ENCODE data around the gene KDM3B. TPM values are rescaled to one million over a fixed set of nuclear protein-coding genes. Genes with fewer than 3 reads are reported as not detected.
"Not testable (repeated sequence)": the region's sequence is repeated elsewhere in the genome, so short reads cannot be mapped to it uniquely, and the experiment has no call there.

Gene KDM3B
- total RNA-seq, 1 donor from 2014 or later, result 16.3 TPM

- peak; percentile 75 for ATAC-seq
- DNase-seq (ENCODE audit: low spot score), result peak; percentile 98
Measured at GRCh38 chr5:138464388-138465260, 112.1 kb downstream of the KDM3B start.

- ATAC-seq (peak; percentile 67), DNase-seq (ENCODE audit: low spot score) (peak; percentile 96)
Measured at GRCh38 chr5:138465261-138466124, 113.0 kb downstream of the KDM3B start, which contains the start of gene EGR1. EGR1 (plus strand) TSS chr5:138465479; CDS start chr5:138465762, 283 bp downstream.

- ATAC-seq (peak; percentile 30), DNase-seq (ENCODE audit: low spot score) (peak; percentile 88)
Measured at GRCh38 chr5:138466125-138466899, 113.8 kb downstream of the KDM3B start.

GRCh38 chr5:138466900-138467710 is 114.6 kb downstream of the KDM3B start:
- DNase-seq (ENCODE audit: low spot score) (no peak), ATAC-seq (no peak)

- ATAC-seq (no peak), DNase-seq (ENCODE audit: low spot score) (no peak)
Measured at GRCh38 chr5:138467711-138468132, 115.2 kb downstream of the KDM3B start.

GRCh38 chr5:138468133-138468965 is 115.9 kb downstream of the KDM3B start:
- no peak for DNase-seq (ENCODE audit: low spot score)
- ATAC-seq, result no peak

GRCh38 chr5:138468966-138469539 is 116.6 kb downstream of the KDM3B start:
- DNase-seq (ENCODE audit: low spot score) (no peak), ATAC-seq (no peak)

GRCh38 chr5:138469540-138470321 is 117.2 kb downstream of the KDM3B start:
- DNase-seq (ENCODE audit: low spot score) (no peak), ATAC-seq (no peak)

- ATAC-seq (no peak), DNase-seq (ENCODE audit: low spot score) (no peak)
Measured at GRCh38 chr5:138470322-138471051, 118.0 kb downstream of the KDM3B start.

- ATAC-seq, result no peak
- no peak for DNase-seq (ENCODE audit: low spot score)
Measured at GRCh38 chr5:138471052-138471361, 118.5 kb downstream of the KDM3B start.

- ATAC-seq (peak; percentile 46), DNase-seq (ENCODE audit: low spot score) (no peak)
Measured at GRCh38 chr5:138472353-138472752, 119.9 kb downstream of the KDM3B start.

- not testable (repeated sequence) for ATAC-seq; DNase-seq (ENCODE audit: low spot score)
Measured at GRCh38 chr5:138473151-138473550, 120.7 kb downstream of the KDM3B start.

GRCh38 chr5:138476918-138477317 is 124.4 kb downstream of the KDM3B start:
- ATAC-seq (no peak), DNase-seq (ENCODE audit: low spot score) (no peak)

GRCh38 chr5:138482638-138483037 is 130.2 kb downstream of the KDM3B start:
- no peak for ATAC-seq
- DNase-seq (ENCODE audit: low spot score), result no peak
